CD4-positive, alpha-beta T cell treated with Interferon gamma for 1 hour (primary cell): ENCODE measurements around the gene ST3GAL6.

Experiments used
- DNase-seq: peaks from one replicate; pipeline ENCODE4 v3.0.0-alpha.2; 2020

ST3GAL6 gene

GRCh38 chr3:98741121-98741716, 21.9 kb upstream of the ST3GAL6 start:
- DNase-seq = no peak

GRCh38 chr3:98743071-98743470, 20.1 kb upstream of the ST3GAL6 start:
- DNase-seq = no peak

GRCh38 chr3:98744283-98744682, 18.9 kb upstream of the ST3GAL6 start:
- no peak for DNase-seq

GRCh38 chr3:98745718-98746117, 17.4 kb upstream of the ST3GAL6 start:
- no peak for DNase-seq

GRCh38 chr3:98746122-98746521, 17.0 kb upstream of the ST3GAL6 start:
- no peak for DNase-seq

- no peak for DNase-seq
These were observed 16.3 kb upstream of the ST3GAL6 start for GRCh38 chr3:98746882-98747281.

- no peak for DNase-seq
These were observed 12.7 kb upstream of the ST3GAL6 start for GRCh38 chr3:98750276-98750919.

GRCh38 chr3:98754483-98754882, 8.7 kb upstream of the ST3GAL6 start:
- no peak for DNase-seq

- DNase-seq = no peak
These were observed 7.5 kb upstream of the ST3GAL6 start for GRCh38 chr3:98755601-98756000.

- DNase-seq = no peak
These were observed 3.5 kb upstream of the ST3GAL6 start for GRCh38 chr3:98759629-98760028.

GRCh38 chr3:98761643-98762229, 1.4 kb upstream of the ST3GAL6 start:
- DNase-seq = no peak

- no peak for DNase-seq
These were observed 779 bp downstream of the ST3GAL6 start for GRCh38 chr3:98763819-98764418.

- no peak for DNase-seq
These were observed 1.3 kb downstream of the ST3GAL6 start for GRCh38 chr3:98764472-98764884.

GRCh38 chr3:98765721-98766120, 2.6 kb downstream of the ST3GAL6 start:
- DNase-seq = no peak

GRCh38 chr3:98766924-98767323, 3.8 kb downstream of the ST3GAL6 start:
- DNase-seq = no peak

GRCh38 chr3:98768961-98769360, 5.8 kb downstream of the ST3GAL6 start:
- no peak for DNase-seq

GRCh38 chr3:98769448-98769847, 6.3 kb downstream of the ST3GAL6 start:
- DNase-seq = no peak

GRCh38 chr3:98770261-98771039, 7.3 kb downstream of the ST3GAL6 start:
- no peak for DNase-seq

- DNase-seq = no peak
These were observed 8.9 kb downstream of the ST3GAL6 start for GRCh38 chr3:98772022-98772421.

GRCh38 chr3:98775459-98776139, 12.5 kb downstream of the ST3GAL6 start:
- no peak for DNase-seq

GRCh38 chr3:98776140-98776493, 13.0 kb downstream of the ST3GAL6 start:
- DNase-seq = no peak

GRCh38 chr3:98777286-98777685, 14.1 kb downstream of the ST3GAL6 start:
- no peak for DNase-seq

- no peak for DNase-seq
These were observed 14.7 kb downstream of the ST3GAL6 start for GRCh38 chr3:98777801-98778220.
